Upper lobe of left lung (tissue), 6 donors: ENCODE measurements around the gene ASB18. TPM values are rescaled to one million over a fixed set of nuclear protein-coding genes. Genes with fewer than 3 reads are reported as not detected.

ENCODE experiments used
- ATAC-seq, 2 donors: fragments of 200-7000 bp; cut with Tn5 transposase; one replicate each; pipeline ENCODE4 v1.9.1; 2022; ENCODE audit warnings: mild to moderate bottlenecking in 2 of 2, moderate library complexity in 2 of 2; ENCODE audit not compliant: low FRiP score in 2 of 2
- DNase-seq, 2 donors: peaks; one replicate each; pipeline ENCODE4 v3.0.0-alpha.2; 2019 to 2020
- H3K27ac ChIP-seq, 4 donors: fragments of 200-600 bp; sonication (generic); one replicate each; pipeline ENCODE4 v1.5.1; 2016 to 2019
- H3K27me3 ChIP-seq, 4 donors: fragments of 200-600 bp; sonication (generic); one replicate each; pipeline ENCODE4 v1.5.1; 2017 to 2019
- H3K36me3 ChIP-seq, 4 donors: fragments of 200-600 bp; sonication (generic); one replicate each; pipeline ENCODE4 v1.5.1; 2016 to 2019
- H3K4me1 ChIP-seq, 4 donors: fragments of 200-600 bp; sonication (generic); one replicate each; pipeline ENCODE4 v1.5.1; 2018 to 2019
- H3K4me3 ChIP-seq, 4 donors: fragments of 200-600 bp; sonication (generic); one replicate each; pipeline ENCODE4 v1.5.1; 2017 to 2019; ENCODE audit warnings: mild to moderate bottlenecking in 2 of 4, moderate library complexity in 1 of 4
- H3K9me3 ChIP-seq, 4 donors: fragments of 200-600 bp; sonication (generic); one replicate each; pipeline ENCODE4 v1.5.1; 2018 to 2019
- EP300 ChIP-seq, 4 donors: sonication (generic); formaldehyde crosslinking; IDR thresholded peaks; one replicate each; pipeline ENCODE4 v1.5.1; 2017; ENCODE audit warnings: antibody characterized with exemption in 4 of 4, control low read depth in 2 of 4
- POLR2A ChIP-seq, 4 donors: fragments of 450-650 bp; IDR thresholded peaks; one replicate each; pipeline ENCODE4 v1.5.1; 2016 to 2017; ENCODE audit warnings: antibody characterized with exemption in 4 of 4, mild to moderate bottlenecking in 2 of 4
- POLR2AphosphoS5 ChIP-seq, 2 donors: sonication (generic); formaldehyde crosslinking; IDR thresholded peaks; one replicate each; pipeline ENCODE4 v1.5.1; 2017; ENCODE audit warnings: antibody characterized with exemption in 2 of 2
- WGBS, 2 donors: methylation state at CpG; one replicate each; pipeline ENCODE4 v1.1.5; 2017 to 2018; 5-methylcytosine and 5-hydroxymethylcytosine counted together
- total RNA-seq, 6 donors: library from RNA; depleted of rRNA in 4 of 6; stranded (reverse); fragments of >200 nt in 4 of 6; gene quantifications; one replicate each; pipeline versions ENCODE4 v1.1.0 to v1.2.1, GENCODE V29; 2016 to 2021
- TF ChIP-seq, protein P1 (sequence below), 6 experiments: fragments of 450-650 bp in 4 of 6; fragments of 200-600 bp in 2 of 6; sonication (generic) in 2 of 6; IDR thresholded peaks; one replicate each; pipeline ENCODE4 v1.5.1; 2016 to 2019; ENCODE audit warnings: antibody characterized with exemption in 6 of 6
- donor health status: DM: no; HTN: no; CAD: no; lungs with moderate emphysema.
- donor health status: DM: no; HTN: yes; CAD: no; lungs with severe emphysema.

The ASB18 gene, protein sequence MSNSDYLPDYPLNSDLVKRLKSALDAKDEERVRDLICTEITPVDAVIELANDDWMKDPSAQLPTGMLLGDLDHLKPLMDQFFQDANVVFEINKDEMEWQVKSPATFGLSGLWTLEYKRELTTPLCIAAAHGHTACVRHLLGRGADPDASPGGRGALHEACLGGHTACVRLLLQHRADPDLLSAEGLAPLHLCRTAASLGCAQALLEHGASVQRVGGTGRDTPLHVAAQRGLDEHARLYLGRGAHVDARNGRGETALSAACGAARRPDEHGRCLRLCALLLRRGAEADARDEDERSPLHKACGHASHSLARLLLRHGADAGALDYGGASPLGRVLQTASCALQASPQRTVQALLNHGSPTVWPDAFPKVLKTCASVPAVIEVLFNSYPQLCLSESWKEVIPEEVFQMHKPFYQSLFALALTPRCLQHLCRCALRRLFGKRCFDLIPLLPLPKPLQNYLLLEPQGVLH
- total RNA-seq, result not detected

DNA sequence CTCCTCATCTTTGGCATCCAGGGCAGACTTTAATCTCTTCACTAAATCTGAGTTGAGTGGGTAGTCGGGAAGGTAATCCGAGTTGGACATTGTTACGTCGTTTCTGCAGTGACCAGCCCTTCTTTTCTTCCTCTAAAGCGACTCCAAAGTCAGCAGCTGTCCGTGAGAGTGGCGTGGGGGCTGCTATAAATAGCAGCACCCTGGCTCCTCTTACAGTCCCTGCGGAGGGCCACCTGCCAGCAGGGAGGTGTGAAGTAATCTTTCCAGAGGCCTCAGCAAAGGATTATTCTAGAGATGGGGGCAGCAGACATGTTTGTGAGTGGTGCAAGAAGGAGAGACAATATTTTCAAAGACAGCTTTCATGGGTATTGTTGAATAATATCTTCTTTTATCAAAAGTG is at the start of gene ASB18:
Gene ASB18 (minus strand): TSS at position 151 of the 400 bp plus-strand sequence. CDS start 61 bp downstream, at position 90.
- Histone ChIP-seq H3K27me3 (no peaks in the 10 kb centered on the region), H3K4me1 (no peaks in the 10 kb centered on the region), H3K36me3 (no peaks in the 10 kb centered on the region), H3K9me3 (peaks cover 0 to 1% (median under 1%) of the 10 kb centered on the region in 4 donors), H3K4me3 (no peak within 1 kb of the TSS), H3K27ac (no peak within 1 kb of the TSS)
- ATAC-seq, result no peak
- DNase-seq, result no peak
- WGBS, 2 donors, result 49 to 50% methylated on average over 8 of the region's 8 CpGs
- TF ChIP-seq, protein P1, sequence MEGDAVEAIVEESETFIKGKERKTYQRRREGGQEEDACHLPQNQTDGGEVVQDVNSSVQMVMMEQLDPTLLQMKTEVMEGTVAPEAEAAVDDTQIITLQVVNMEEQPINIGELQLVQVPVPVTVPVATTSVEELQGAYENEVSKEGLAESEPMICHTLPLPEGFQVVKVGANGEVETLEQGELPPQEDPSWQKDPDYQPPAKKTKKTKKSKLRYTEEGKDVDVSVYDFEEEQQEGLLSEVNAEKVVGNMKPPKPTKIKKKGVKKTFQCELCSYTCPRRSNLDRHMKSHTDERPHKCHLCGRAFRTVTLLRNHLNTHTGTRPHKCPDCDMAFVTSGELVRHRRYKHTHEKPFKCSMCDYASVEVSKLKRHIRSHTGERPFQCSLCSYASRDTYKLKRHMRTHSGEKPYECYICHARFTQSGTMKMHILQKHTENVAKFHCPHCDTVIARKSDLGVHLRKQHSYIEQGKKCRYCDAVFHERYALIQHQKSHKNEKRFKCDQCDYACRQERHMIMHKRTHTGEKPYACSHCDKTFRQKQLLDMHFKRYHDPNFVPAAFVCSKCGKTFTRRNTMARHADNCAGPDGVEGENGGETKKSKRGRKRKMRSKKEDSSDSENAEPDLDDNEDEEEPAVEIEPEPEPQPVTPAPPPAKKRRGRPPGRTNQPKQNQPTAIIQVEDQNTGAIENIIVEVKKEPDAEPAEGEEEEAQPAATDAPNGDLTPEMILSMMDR (IDR thresholded peaks at IDR 0.05), result no peak
- TF ChIP-seq POLR2A (IDR thresholded peaks at IDR 0.05) (no peak), POLR2AphosphoS5 (IDR thresholded peaks at IDR 0.05) (no peak), EP300 (IDR thresholded peaks at IDR 0.05) (no peak)

DNA sequence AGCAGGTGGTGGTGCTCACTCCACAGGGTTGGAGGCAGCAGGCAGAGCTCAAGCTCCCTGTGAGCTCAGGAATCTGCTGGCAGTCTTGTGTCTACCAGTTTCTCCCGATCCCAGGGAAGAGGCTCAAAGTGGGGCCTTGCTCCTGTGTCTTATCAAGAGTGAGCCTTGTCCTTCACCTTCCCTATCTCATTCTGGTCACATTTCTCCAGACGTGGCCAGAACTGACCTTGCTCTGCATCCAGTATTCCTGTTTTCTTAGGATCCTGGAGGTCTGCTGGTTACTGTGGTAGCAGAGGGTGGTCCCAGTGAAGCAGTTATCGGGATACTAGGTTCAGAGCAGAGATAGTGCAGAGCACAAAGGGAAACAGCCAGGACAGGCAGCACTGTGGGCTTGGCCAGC is 47.1 kb upstream of the ASB18 start:
- H3K27me3 ChIP-seq, result no peaks in the 10 kb centered on the region
- no peaks in the 10 kb centered on the region for H3K4me1 ChIP-seq
- DNase-seq (no peak), ATAC-seq (no peak)
- H3K36me3 ChIP-seq, result no peaks in the 10 kb centered on the region
- TF ChIP-seq POLR2A (IDR thresholded peaks at IDR 0.05) (no peak), EP300 (IDR thresholded peaks at IDR 0.05) (no peak), POLR2AphosphoS5 (IDR thresholded peaks at IDR 0.05) (no peak)
- TF ChIP-seq, protein P1 (IDR thresholded peaks at IDR 0.05), result no peak
- peaks cover 0 to 9% (median 3%) of the 10 kb centered on the region in 4 donors for H3K9me3 ChIP-seq
- H3K27ac ChIP-seq, result no peak overlapping the region
- WGBS, 2 donors, result 82 to 92% methylated on average over 3 of the region's 3 CpGs
- H3K4me3 ChIP-seq, result no peak overlapping the region

DNA sequence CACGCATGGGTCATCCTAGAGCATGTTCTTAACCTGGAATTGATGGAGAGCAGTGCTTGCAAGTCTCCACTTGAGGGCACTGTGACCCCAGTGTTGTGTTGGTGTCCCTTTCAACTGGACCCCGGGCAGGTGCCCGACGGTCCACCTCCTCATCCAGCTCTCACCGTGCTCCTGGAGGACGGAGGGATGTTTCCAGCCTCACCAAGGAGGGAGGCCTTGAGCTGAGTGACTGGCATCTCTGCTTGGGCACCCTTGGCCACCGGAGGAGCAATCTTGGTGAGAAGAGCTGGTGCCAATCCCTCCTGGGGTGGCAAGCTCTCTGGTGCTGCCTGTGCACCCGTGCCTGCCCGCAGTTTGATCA is 45.4 kb upstream of the ASB18 start:
- TF ChIP-seq POLR2AphosphoS5 (IDR thresholded peaks at IDR 0.05), result no peak
- TF ChIP-seq, protein P1 (IDR thresholded peaks at IDR 0.05), result peak in 3 of 6 experiments; percentile 9 to 20 (median 14)

DNA sequence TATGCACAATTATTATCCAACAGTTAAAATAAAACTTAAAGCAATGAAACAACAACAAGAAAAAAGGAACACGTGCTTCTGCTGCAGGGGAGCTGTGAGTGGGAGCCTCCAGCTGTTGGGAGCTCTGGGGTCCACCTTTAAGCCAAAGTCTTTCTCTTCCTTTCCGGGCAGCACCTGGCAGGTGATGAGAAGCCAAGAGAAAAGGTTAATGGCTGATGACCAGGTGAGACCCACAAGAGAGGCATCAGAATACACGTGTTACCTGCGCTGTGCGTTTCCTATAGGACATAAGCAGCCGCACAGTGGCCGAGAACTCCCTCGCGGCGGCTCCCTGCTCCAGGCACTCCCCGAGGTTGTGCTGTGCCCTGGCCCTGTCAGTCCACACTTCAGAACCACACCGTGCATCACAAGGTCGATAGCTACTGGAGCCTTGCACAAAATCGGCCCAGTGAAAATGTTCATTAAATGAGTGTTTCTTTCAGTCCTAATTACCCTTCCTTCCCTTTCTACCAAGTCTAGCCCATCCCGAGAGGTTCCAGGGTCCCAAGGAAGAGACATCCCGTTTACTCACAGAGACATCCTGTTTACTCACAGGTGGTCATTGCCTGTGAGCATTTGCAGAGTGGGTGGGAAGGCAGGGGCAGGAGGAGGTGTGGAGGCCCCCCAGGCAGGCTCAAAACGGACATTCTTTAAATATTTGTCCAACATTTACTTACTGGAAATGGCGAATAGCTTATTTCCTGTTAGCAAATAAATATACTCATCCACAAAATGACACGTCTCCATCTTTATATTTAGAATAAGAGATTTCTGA is 44.9 kb upstream of the ASB18 start:
- WGBS, 2 donors, result 59 to 61% methylated on average over 17 to 19 of the region's 19 CpGs
- Histone ChIP-seq H3K36me3 (no peaks in the 10 kb centered on the region), H3K27ac (no peak overlapping the region), H3K4me1 (no peaks in the 10 kb centered on the region), H3K9me3 (peaks cover 0 to 9% (median 3%) of the 10 kb centered on the region in 4 donors), H3K27me3 (no peaks in the 10 kb centered on the region), H3K4me3 (no peak overlapping the region)
- peak in 1 of 2 donors; percentile 50 for DNase-seq
- ATAC-seq, result no peak
- TF ChIP-seq, protein P1 (IDR thresholded peaks at IDR 0.05), result no peak
- TF ChIP-seq EP300 (IDR thresholded peaks at IDR 0.05) (no peak), POLR2AphosphoS5 (IDR thresholded peaks at IDR 0.05) (no peak), POLR2A (IDR thresholded peaks at IDR 0.05) (no peak)

More for the DNA sequence above, 45.4 kb upstream of the ASB18 start:
- H3K36me3 ChIP-seq, result no peaks in the 10 kb centered on the region
- H3K4me1 ChIP-seq, result no peaks in the 10 kb centered on the region
- WGBS, 2 donors, result 45 to 65% methylated on average over 5 to 9 of the region's 9 CpGs
- ATAC-seq (peak in 1 of 2 donors; percentile 57), DNase-seq (no peak)
- H3K27me3 ChIP-seq, result no peaks in the 10 kb centered on the region
- no peak overlapping the region for H3K4me3 ChIP-seq
- H3K9me3 ChIP-seq, result peaks cover 0 to 9% (median 3%) of the 10 kb centered on the region in 4 donors
- H3K27ac ChIP-seq, result no peak overlapping the region
